GM23338 (cell line): ENCODE data around the gene MR1.

Experiments used
- CREB1 ChIP-seq: fragments of 250-450 bp; sonication (Bioruptor Pico); IDR thresholded peaks from 2 replicates; pipeline ENCODE4 v1.5.0; 2020; ENCODE audit warnings: low read depth, mild to moderate bottlenecking, moderate library complexity
- EZH2 ChIP-seq: fragments of 200-600 bp; sonication (generic); IDR thresholded peaks from one replicate; pipeline ENCODE4 v1.8.0; 2017; ENCODE audit warnings: antibody characterized with exemption, mild to moderate bottlenecking, low read depth; ENCODE audit not compliant: unreplicated experiment
- EZH2phosphoT487 ChIP-seq: fragments of 200-600 bp; sonication (generic); IDR thresholded peaks from one replicate; pipeline ENCODE4 v1.8.1; 2018; ENCODE audit warnings: antibody characterized with exemption; ENCODE audit not compliant: unreplicated experiment
- JUNB ChIP-seq: IDR thresholded peaks from one replicate; pipeline ENCODE4 v1.6.1; 2016; ENCODE audit warnings: antibody characterized with exemption; ENCODE audit not compliant: unreplicated experiment
- NANOG ChIP-seq: IDR thresholded peaks from 2 replicates; pipeline ENCODE4 v1.6.1; 2016; ENCODE audit warnings: antibody characterized with exemption, borderline replicate concordance
- POLR2AphosphoS5 ChIP-seq: IDR thresholded peaks from 2 replicates; pipeline ENCODE4 v1.6.1; 2016; ENCODE audit warnings: antibody characterized with exemption, low read depth
- STAT1 ChIP-seq: IDR thresholded peaks from one replicate; pipeline ENCODE4 v1.6.1; 2016; ENCODE audit warnings: antibody characterized with exemption; ENCODE audit not compliant: unreplicated experiment
- ZNF114 ChIP-seq: fragments of 250-450 bp; sonication (Bioruptor Pico); IDR thresholded peaks from 2 replicates; pipeline ENCODE4 v1.5.0; 2020; ENCODE audit warnings: mild to moderate bottlenecking, moderate library complexity
- ZNF331 ChIP-seq: fragments of 250-450 bp; sonication (Bioruptor Pico); IDR thresholded peaks from 2 replicates; pipeline ENCODE4 v1.5.0; 2020; ENCODE audit warnings: low read depth, mild to moderate bottlenecking, moderate library complexity
- TF ChIP-seq, protein P1 (sequence below): IDR thresholded peaks from one replicate; pipeline ENCODE4 v1.6.1; 2018; ENCODE audit warnings: antibody characterized with exemption; ENCODE audit not compliant: unreplicated experiment
- TF ChIP-seq, protein P2 (sequence below), 2 experiments: fragments of 200-600 bp in 1 of 2; sonication (generic) in 1 of 2; conservative IDR thresholded peaks; 2 replicates each; pipeline versions ENCODE4 v1.5.1 to v1.6.1; 2016 to 2017; ENCODE audit warnings: antibody characterized with exemption in 2 of 2, low read depth in 2 of 2, mild to moderate bottlenecking in 2 of 2, moderate library complexity in 1 of 2
- TF ChIP-seq, protein P3 (sequence below): IDR thresholded peaks from 2 replicates; pipeline ENCODE4 v1.6.1; 2016; ENCODE audit warnings: antibody characterized with exemption

DNA sequence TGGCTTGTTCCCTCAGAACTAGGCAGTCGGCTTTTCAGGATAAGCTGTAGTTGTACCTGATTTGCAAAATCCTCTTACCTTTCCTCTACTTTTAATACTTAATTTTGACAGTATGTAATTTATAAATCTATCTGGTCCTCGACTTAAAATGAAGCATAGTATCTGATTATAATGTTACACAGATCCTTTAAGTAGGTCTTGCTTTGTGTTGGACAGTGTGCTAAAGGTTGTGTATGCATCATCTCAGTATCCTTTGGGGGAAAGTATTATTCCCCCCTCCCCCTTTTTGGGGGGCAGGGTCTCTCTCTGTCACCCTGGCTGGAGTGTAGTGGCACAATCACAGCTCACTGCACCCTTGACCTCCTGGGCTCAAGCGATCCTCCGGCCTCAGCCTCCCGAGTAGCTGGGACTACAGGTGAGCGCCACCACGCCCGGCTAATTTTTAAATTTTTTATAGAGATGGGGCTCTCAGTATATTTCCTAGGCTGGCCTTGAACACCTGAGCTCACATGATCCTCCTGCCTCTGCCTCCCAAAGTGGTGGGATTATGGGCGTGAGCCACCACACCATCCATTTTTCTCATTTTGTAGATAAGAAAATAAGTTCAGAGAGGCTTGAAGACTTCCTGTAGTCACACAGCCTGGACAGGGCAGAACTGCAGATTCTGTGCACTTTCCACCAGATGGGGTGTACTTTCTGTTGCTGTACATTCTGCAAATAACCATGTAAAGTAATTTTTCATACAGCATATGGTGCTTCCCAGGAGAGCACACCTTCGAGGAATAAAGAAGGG is 10.3 kb upstream of the MR1 start:
- TF ChIP-seq, protein P1, sequence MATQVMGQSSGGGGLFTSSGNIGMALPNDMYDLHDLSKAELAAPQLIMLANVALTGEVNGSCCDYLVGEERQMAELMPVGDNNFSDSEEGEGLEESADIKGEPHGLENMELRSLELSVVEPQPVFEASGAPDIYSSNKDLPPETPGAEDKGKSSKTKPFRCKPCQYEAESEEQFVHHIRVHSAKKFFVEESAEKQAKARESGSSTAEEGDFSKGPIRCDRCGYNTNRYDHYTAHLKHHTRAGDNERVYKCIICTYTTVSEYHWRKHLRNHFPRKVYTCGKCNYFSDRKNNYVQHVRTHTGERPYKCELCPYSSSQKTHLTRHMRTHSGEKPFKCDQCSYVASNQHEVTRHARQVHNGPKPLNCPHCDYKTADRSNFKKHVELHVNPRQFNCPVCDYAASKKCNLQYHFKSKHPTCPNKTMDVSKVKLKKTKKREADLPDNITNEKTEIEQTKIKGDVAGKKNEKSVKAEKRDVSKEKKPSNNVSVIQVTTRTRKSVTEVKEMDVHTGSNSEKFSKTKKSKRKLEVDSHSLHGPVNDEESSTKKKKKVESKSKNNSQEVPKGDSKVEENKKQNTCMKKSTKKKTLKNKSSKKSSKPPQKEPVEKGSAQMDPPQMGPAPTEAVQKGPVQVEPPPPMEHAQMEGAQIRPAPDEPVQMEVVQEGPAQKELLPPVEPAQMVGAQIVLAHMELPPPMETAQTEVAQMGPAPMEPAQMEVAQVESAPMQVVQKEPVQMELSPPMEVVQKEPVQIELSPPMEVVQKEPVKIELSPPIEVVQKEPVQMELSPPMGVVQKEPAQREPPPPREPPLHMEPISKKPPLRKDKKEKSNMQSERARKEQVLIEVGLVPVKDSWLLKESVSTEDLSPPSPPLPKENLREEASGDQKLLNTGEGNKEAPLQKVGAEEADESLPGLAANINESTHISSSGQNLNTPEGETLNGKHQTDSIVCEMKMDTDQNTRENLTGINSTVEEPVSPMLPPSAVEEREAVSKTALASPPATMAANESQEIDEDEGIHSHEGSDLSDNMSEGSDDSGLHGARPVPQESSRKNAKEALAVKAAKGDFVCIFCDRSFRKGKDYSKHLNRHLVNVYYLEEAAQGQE = no peak
- TF ChIP-seq, protein P2, sequence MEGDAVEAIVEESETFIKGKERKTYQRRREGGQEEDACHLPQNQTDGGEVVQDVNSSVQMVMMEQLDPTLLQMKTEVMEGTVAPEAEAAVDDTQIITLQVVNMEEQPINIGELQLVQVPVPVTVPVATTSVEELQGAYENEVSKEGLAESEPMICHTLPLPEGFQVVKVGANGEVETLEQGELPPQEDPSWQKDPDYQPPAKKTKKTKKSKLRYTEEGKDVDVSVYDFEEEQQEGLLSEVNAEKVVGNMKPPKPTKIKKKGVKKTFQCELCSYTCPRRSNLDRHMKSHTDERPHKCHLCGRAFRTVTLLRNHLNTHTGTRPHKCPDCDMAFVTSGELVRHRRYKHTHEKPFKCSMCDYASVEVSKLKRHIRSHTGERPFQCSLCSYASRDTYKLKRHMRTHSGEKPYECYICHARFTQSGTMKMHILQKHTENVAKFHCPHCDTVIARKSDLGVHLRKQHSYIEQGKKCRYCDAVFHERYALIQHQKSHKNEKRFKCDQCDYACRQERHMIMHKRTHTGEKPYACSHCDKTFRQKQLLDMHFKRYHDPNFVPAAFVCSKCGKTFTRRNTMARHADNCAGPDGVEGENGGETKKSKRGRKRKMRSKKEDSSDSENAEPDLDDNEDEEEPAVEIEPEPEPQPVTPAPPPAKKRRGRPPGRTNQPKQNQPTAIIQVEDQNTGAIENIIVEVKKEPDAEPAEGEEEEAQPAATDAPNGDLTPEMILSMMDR (conservative IDR thresholded peaks at IDR 0.05; ENCODE audit: low read depth in 2 of 2) = no peak
- TF ChIP-seq EZH2phosphoT487 (no peak), EZH2 (no peak), JUNB (no peak), POLR2AphosphoS5 (no peak), NANOG (no peak), ZNF331 (CRISPR knock-in tag) (no peak), STAT1 (no peak), ZNF114 (CRISPR knock-in tag) (no peak), CREB1 (CRISPR knock-in tag) (no peak)
- TF ChIP-seq, protein P3, sequence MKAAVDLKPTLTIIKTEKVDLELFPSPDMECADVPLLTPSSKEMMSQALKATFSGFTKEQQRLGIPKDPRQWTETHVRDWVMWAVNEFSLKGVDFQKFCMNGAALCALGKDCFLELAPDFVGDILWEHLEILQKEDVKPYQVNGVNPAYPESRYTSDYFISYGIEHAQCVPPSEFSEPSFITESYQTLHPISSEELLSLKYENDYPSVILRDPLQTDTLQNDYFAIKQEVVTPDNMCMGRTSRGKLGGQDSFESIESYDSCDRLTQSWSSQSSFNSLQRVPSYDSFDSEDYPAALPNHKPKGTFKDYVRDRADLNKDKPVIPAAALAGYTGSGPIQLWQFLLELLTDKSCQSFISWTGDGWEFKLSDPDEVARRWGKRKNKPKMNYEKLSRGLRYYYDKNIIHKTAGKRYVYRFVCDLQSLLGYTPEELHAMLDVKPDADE = no peak
